Lung (tissue), 12 donors: Measurements from ENCODE around the gene LOXL4. TPM values are rescaled to one million over a fixed set of nuclear protein-coding genes. Genes with fewer than 3 reads are reported as not detected.

ENCODE experiments used
- ATAC-seq: fragments of 200-7000 bp; cut with Tn5 transposase; one replicate; pipeline ENCODE4 v1.9.1; 2020; ENCODE audit warnings: moderate number of reproducible peaks; ENCODE audit not compliant: insufficient read depth, low FRiP score
- DNase-seq, 3 donors: peaks; one replicate each; pipeline ENCODE4 v3.0.0-alpha.2; 2013 to 2017
- H3K27ac ChIP-seq, 2 donors: one replicate each; pipeline ENCODE4 v1.5.1; 2013; ENCODE audit warnings: mild to moderate bottlenecking in 2 of 2, moderate library complexity in 2 of 2, control low read depth in 1 of 2, inconsistent platforms in 1 of 2, low read depth in 1 of 2, low read length in 1 of 2
- H3K27me3 ChIP-seq, 3 donors: one replicate each; pipeline ENCODE4 v1.5.1; 2013; ENCODE audit warnings: low read length in 2 of 3; ENCODE audit not compliant: control insufficient read depth in 3 of 3, insufficient read depth in 3 of 3
- H3K36me3 ChIP-seq, 4 donors: one replicate each; pipeline ENCODE4 v1.5.1; 2013; ENCODE audit warnings: low read length in 4 of 4, mild to moderate bottlenecking in 1 of 4, moderate library complexity in 1 of 4; ENCODE audit not compliant: control insufficient read depth in 4 of 4, insufficient read depth in 4 of 4
- H3K4me1 ChIP-seq, 5 donors: one replicate each; pipeline ENCODE4 v1.5.1; 2013; ENCODE audit warnings: low read length in 5 of 5, mild to moderate bottlenecking in 2 of 5, moderate library complexity in 1 of 5; ENCODE audit not compliant: control insufficient read depth in 5 of 5, insufficient read depth in 5 of 5
- H3K4me3 ChIP-seq: one replicate; pipeline ENCODE4 v1.5.1; 2013; ENCODE audit warnings: mild to moderate bottlenecking, control low read depth, moderate library complexity
- H3K9ac ChIP-seq, 2 donors: one replicate each; pipeline ENCODE4 v1.5.1; 2013; ENCODE audit warnings: low read length in 2 of 2, control low read depth in 1 of 2; ENCODE audit not compliant: insufficient read depth in 1 of 2
- H3K9me3 ChIP-seq, 4 donors: one replicate each; pipeline ENCODE4 v1.5.1; 2013; ENCODE audit warnings: low read length in 3 of 4, mild to moderate bottlenecking in 1 of 4, moderate library complexity in 1 of 4; ENCODE audit not compliant: control insufficient read depth in 4 of 4, insufficient read depth in 3 of 4
- WGBS, 2 donors: extraction: QIAGEN DNeasy Blood & Tissue Kit; methylation state at CpG; one replicate each; pipeline ENCODE4 v1.1.7; 2013; 5-methylcytosine and 5-hydroxymethylcytosine counted together
- polyA plus RNA-seq, 2 donors: library from polyadenylated mRNA; stranded (reverse); fragments of 200-250 nt; gene quantifications; one replicate each; pipeline ENCODE4 v1.2.1, GENCODE V29; 2013
- total RNA-seq, 2 donors: library from RNA; depleted of rRNA in 1 of 2; stranded (reverse); fragments of >200 nt in 1 of 2; gene quantifications; one replicate each; pipeline ENCODE4 v1.2.1, GENCODE V29; 2014 to 2021
- TF ChIP-seq, protein P1 (sequence below): IDR thresholded peaks from 2 replicates; pipeline ENCODE4 v1.5.1; 2012; ENCODE audit warnings: mild to moderate bottlenecking; ENCODE audit errors: control extremely low read depth, extremely low read depth
- donor health status: control.
- donor health status: control.
- donor health status: Bipolar disorder and iron deficiency.
- donor health status: healthy.
- donor health status: DM: yes; HTN: yes; CAD: no.

Gene LOXL4
- total and polyA plus RNA-seq, 4 donors = 1.6 to 3.3 (median 2.6) TPM

DNA sequence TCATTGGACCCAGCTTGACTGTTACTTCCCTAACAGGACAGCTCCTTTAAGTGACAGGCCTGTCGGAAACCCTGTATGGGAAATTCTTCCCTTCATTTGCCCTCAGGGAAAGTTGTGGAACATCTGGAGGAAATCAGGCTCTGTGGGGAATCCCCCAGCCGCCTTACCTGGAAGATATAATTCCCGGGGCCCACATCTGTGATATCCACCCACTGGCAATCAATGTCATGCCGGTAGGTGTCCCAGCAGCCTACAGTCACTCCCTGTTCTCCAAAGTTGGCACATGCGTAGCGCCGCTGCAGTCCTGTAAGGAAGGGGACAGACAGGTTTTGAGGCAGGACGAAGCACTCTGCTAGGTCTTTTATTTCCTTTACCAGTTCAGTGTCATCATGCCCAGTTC is 16.6 kb downstream of the LOXL4 start:
- no peak overlapping the region for H3K27ac ChIP-seq

DNA sequence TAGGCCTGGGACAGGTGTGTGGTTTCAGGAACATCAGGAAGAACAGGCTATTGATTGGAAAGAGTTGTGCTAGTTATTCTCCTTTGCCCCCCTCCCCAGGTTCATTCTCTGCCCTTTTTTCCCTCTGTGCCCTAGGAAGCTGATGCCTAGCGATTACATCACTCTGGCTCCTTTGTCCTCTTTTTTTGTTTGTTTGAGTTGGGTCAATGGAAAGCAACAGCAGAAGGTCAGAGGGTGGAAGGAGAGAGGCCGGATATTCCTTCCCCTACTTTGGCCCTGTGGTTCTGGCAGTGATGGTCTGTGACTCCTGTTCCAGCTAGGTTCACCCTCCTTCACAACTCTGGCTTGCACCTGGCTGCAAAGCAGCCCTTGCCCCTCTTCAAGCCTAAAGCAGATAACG is 18.9 kb downstream of the LOXL4 start:
- no peaks in the 10 kb centered on the region for H3K27me3 ChIP-seq
- no peak overlapping the region for H3K27ac ChIP-seq
- peaks cover 0 to 30% (median 9%) of the 10 kb centered on the region in 5 donors for H3K4me1 ChIP-seq
- no peak for DNase-seq
- no peaks in the 10 kb centered on the region for H3K9me3 ChIP-seq
- ATAC-seq = no peak
- 86 to 92% methylated on average over 3 of the region's 3 CpGs for WGBS, 2 donors
- H3K4me3 ChIP-seq = no peak overlapping the region
- peaks cover 9 to 30% (median 24%) of the 10 kb centered on the region in 4 donors for H3K36me3 ChIP-seq
- TF ChIP-seq, protein P1, sequence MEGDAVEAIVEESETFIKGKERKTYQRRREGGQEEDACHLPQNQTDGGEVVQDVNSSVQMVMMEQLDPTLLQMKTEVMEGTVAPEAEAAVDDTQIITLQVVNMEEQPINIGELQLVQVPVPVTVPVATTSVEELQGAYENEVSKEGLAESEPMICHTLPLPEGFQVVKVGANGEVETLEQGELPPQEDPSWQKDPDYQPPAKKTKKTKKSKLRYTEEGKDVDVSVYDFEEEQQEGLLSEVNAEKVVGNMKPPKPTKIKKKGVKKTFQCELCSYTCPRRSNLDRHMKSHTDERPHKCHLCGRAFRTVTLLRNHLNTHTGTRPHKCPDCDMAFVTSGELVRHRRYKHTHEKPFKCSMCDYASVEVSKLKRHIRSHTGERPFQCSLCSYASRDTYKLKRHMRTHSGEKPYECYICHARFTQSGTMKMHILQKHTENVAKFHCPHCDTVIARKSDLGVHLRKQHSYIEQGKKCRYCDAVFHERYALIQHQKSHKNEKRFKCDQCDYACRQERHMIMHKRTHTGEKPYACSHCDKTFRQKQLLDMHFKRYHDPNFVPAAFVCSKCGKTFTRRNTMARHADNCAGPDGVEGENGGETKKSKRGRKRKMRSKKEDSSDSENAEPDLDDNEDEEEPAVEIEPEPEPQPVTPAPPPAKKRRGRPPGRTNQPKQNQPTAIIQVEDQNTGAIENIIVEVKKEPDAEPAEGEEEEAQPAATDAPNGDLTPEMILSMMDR = no peak
- no peak overlapping the region for H3K9ac ChIP-seq

More for the DNA sequence above, 16.6 kb downstream of the LOXL4 start:
- no peaks in the 10 kb centered on the region for H3K27me3 ChIP-seq
- ATAC-seq (no peak), DNase-seq (no peak)
- TF ChIP-seq, protein P1 = no peak
- H3K36me3 ChIP-seq = peaks cover 4 to 28% (median 16%) of the 10 kb centered on the region in 4 donors
- no peak overlapping the region for H3K4me3 ChIP-seq
- no peaks in the 10 kb centered on the region for H3K9me3 ChIP-seq
- 83 to 95% methylated on average over 8 of the region's 8 CpGs for WGBS, 2 donors
- no peak overlapping the region for H3K9ac ChIP-seq
- peaks cover 0 to 19% (median 6%) of the 10 kb centered on the region in 5 donors for H3K4me1 ChIP-seq

DNA sequence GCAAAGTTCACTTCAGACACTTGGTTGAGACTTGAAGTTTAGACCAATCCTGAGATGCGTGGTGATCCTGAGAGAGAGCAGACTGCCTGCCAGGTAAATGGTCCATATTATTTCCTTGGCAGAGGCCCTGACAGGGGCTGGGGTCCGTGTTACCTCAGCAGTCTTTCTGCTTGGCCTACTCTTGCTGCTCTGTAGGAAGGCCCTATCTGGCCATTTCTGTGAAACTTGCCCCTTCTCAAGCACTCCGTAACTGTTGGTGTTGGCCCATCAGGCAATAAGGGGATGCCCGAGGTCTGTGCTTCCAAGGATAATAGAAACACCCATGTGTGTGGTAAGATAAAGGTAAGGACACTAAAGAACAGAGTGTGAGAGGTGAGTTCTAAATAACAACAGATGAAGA is 20.0 kb downstream of the LOXL4 start:
- whole genome bisulfite sequencing, 2 donors = 92 to 97% methylated on average over 4 of the region's 4 CpGs
- no peak for ATAC-seq
- no peak overlapping the region for H3K9ac ChIP-seq
- TF ChIP-seq, protein P1 = no peak
- H3K9me3 ChIP-seq = no peaks in the 10 kb centered on the region
- H3K27me3 ChIP-seq = no peaks in the 10 kb centered on the region
- peaks cover 0 to 30% (median 9%) of the 10 kb centered on the region in 5 donors for H3K4me1 ChIP-seq
- no peak overlapping the region for H3K4me3 ChIP-seq
- H3K36me3 ChIP-seq = peaks cover 12 to 29% (median 24%) of the 10 kb centered on the region in 4 donors
- H3K27ac ChIP-seq = no peak overlapping the region
- no peak for DNase-seq
